Dendritic cell treated with granulocyte-macrophage colony-stimulating factor and Interleukin-4, amounts not matched to agents 40 ng/mL and 50 ng/mL, for 4 days (primary cell): ENCODE results near the gene ARHGAP27.
"Not testable (repeated sequence)": the region's sequence is repeated elsewhere in the genome, so short reads cannot be mapped to it uniquely, and the experiment has no call there.

Source experiments
- H3K27ac Mint-ChIP-seq: one replicate; pipeline ENCODE4 v1.8.0; 2022; ENCODE audit warnings: mild to moderate bottlenecking, mixed read lengths
- H3K27me3 Mint-ChIP-seq: one replicate; pipeline ENCODE4 v1.8.0; 2022; ENCODE audit warnings: mild to moderate bottlenecking, mixed read lengths
- H3K36me3 Mint-ChIP-seq: one replicate; pipeline ENCODE4 v1.8.0; 2022; ENCODE audit warnings: low read depth, mixed read lengths
- H3K4me1 Mint-ChIP-seq: one replicate; pipeline ENCODE4 v1.8.0; 2022; ENCODE audit warnings: low read depth, mixed read lengths
- H3K4me3 Mint-ChIP-seq: one replicate; pipeline ENCODE4 v1.8.0; 2022; ENCODE audit warnings: mild to moderate bottlenecking, moderate library complexity, mixed read lengths
- H3K9me3 Mint-ChIP-seq: one replicate; pipeline ENCODE4 v1.8.0; 2022; ENCODE audit warnings: mixed read lengths
- intact Hi-C: fragments of 100-400 bp; cut with micrococcal nuclease; formaldehyde crosslinking; loops from one replicate; pipeline ENCODE4 v1.15.0; 2022

Gene ARHGAP27

GRCh38 chr17:45451131-45451530 lies 18.5 kb upstream of the ARHGAP27 start:
- Mint-ChIP-seq H3K36me3 (peaks cover 81% of the 10 kb centered on the region), H3K4me1 (peaks cover 31% of the 10 kb centered on the region), H3K4me3 (no peak overlapping the region), H3K9me3 (no peaks in the 10 kb centered on the region), H3K27ac (no peak overlapping the region), H3K27me3 (no peaks in the 10 kb centered on the region)
- intact Hi-C loops, result no loop called here

GRCh38 chr17:45449708-45450329 lies 17.1 kb upstream of the ARHGAP27 start:
- H3K9me3 Mint-ChIP-seq, H3K27ac Mint-ChIP-seq, H3K27me3 Mint-ChIP-seq, H3K4me3 Mint-ChIP-seq, intact Hi-C loops: not testable (repeated sequence)
- Mint-ChIP-seq H3K4me1 (peaks cover 41% of the 10 kb centered on the region), H3K36me3 (peaks cover 81% of the 10 kb centered on the region)

- H3K27me3 Mint-ChIP-seq, H3K4me3 Mint-ChIP-seq, H3K27ac Mint-ChIP-seq, H3K9me3 Mint-ChIP-seq, intact Hi-C loops: not testable (repeated sequence)
- Mint-ChIP-seq H3K36me3 (peaks cover 81% of the 10 kb centered on the region), H3K4me1 (peaks cover 43% of the 10 kb centered on the region)
Measured at GRCh38 chr17:45449260-45449659, 16.6 kb upstream of the ARHGAP27 start.

- H3K9me3 Mint-ChIP-seq, H3K4me3 Mint-ChIP-seq, H3K27me3 Mint-ChIP-seq, H3K27ac Mint-ChIP-seq, intact Hi-C loops: not testable (repeated sequence)
- Mint-ChIP-seq H3K36me3 (peaks cover 83% of the 10 kb centered on the region), H3K4me1 (peaks cover 43% of the 10 kb centered on the region)
Measured at GRCh38 chr17:45448483-45448882, 15.8 kb upstream of the ARHGAP27 start.

GRCh38 chr17:45448066-45448465 lies 15.4 kb upstream of the ARHGAP27 start:
- H3K4me3 Mint-ChIP-seq, H3K27ac Mint-ChIP-seq, intact Hi-C loops, H3K9me3 Mint-ChIP-seq, H3K27me3 Mint-ChIP-seq: not testable (repeated sequence)
- Mint-ChIP-seq H3K4me1 (peaks cover 43% of the 10 kb centered on the region), H3K36me3 (peaks cover 82% of the 10 kb centered on the region)

GRCh38 chr17:45447650-45448049 lies 15.0 kb upstream of the ARHGAP27 start:
- H3K9me3 Mint-ChIP-seq, intact Hi-C loops, H3K4me3 Mint-ChIP-seq, H3K27me3 Mint-ChIP-seq: not testable (repeated sequence)
- H3K27ac Mint-ChIP-seq, result peak overlapping the region; percentile 27
- peaks cover 43% of the 10 kb centered on the region for H3K4me1 Mint-ChIP-seq
- H3K36me3 Mint-ChIP-seq, result peaks cover 78% of the 10 kb centered on the region

GRCh38 chr17:45446872-45447625 lies 14.4 kb upstream of the ARHGAP27 start:
- Mint-ChIP-seq H3K27ac (peak overlapping the region; percentile 27), H3K36me3 (peaks cover 80% of the 10 kb centered on the region), H3K4me1 (peaks cover 43% of the 10 kb centered on the region)
- intact Hi-C loops, H3K4me3 Mint-ChIP-seq, H3K27me3 Mint-ChIP-seq, H3K9me3 Mint-ChIP-seq: not testable (repeated sequence)

GRCh38 chr17:45445901-45446743 lies 13.5 kb upstream of the ARHGAP27 start:
- H3K9me3 Mint-ChIP-seq, H3K27me3 Mint-ChIP-seq, H3K27ac Mint-ChIP-seq, intact Hi-C loops, H3K4me3 Mint-ChIP-seq: not testable (repeated sequence)
- Mint-ChIP-seq H3K4me1 (peaks cover 43% of the 10 kb centered on the region), H3K36me3 (peaks cover 87% of the 10 kb centered on the region)

GRCh38 chr17:45444856-45445820 lies 12.5 kb upstream of the ARHGAP27 start:
- H3K9me3 Mint-ChIP-seq, H3K27me3 Mint-ChIP-seq, intact Hi-C loops, H3K4me3 Mint-ChIP-seq, H3K27ac Mint-ChIP-seq: not testable (repeated sequence)
- H3K36me3 Mint-ChIP-seq, result peaks cover 88% of the 10 kb centered on the region
- H3K4me1 Mint-ChIP-seq, result peaks cover 41% of the 10 kb centered on the region

GRCh38 chr17:45444301-45444700 lies 11.6 kb upstream of the ARHGAP27 start:
- H3K4me3 Mint-ChIP-seq, H3K27me3 Mint-ChIP-seq, H3K27ac Mint-ChIP-seq, intact Hi-C loops, H3K9me3 Mint-ChIP-seq: not testable (repeated sequence)
- Mint-ChIP-seq H3K36me3 (peaks cover 88% of the 10 kb centered on the region), H3K4me1 (peaks cover 32% of the 10 kb centered on the region)

GRCh38 chr17:45443371-45444260 lies 10.9 kb upstream of the ARHGAP27 start:
- H3K27ac Mint-ChIP-seq, H3K4me3 Mint-ChIP-seq, H3K9me3 Mint-ChIP-seq, H3K27me3 Mint-ChIP-seq, intact Hi-C loops: not testable (repeated sequence)
- peaks cover 89% of the 10 kb centered on the region for H3K36me3 Mint-ChIP-seq
- peaks cover 28% of the 10 kb centered on the region for H3K4me1 Mint-ChIP-seq

GRCh38 chr17:45441526-45442310 lies 9.0 kb upstream of the ARHGAP27 start:
- intact Hi-C loops, result no loop called here
- Mint-ChIP-seq H3K27me3 (no peaks in the 10 kb centered on the region), H3K27ac (no peak overlapping the region), H3K9me3 (no peaks in the 10 kb centered on the region), H3K4me1 (peaks cover 12% of the 10 kb centered on the region), H3K4me3 (no peak overlapping the region), H3K36me3 (peaks cover 89% of the 10 kb centered on the region)
